Caco-2 (cell line): Measurements from ENCODE around the gene ATM. TPM values are rescaled to one million over a fixed set of nuclear protein-coding genes. Genes with fewer than 3 reads are reported as not detected.

ENCODE experiments used
- BruUV-seq: library from RNA; stranded (reverse); fragments of 400-500 nt; replicated peaks from 2 replicates; lab custom pipeline; 2021; lab: Mats Ljungman, UMichigan
- CTCF ChIA-PET: fragments of 300-600 bp; sonication (Branson Sonifier 250); formaldehyde crosslinking; loops from one replicate; lab custom pipeline; 2022; ENCODE audit warnings: antibody characterized with exemption; lab: Charles Lee
- POLR2A ChIA-PET: fragments of 300-600 bp; sonication (Branson Sonifier 250); formaldehyde crosslinking; loops from one replicate; lab custom pipeline; 2022; ENCODE audit warnings: antibody characterized with exemption; lab: Charles Lee
- DNase-seq, 2 experiments: peaks; one replicate each; pipeline versions ENCODE4 v3.0.0 to v3.0.0-alpha.2; 2020 to 2022
- H3K27me3 ChIP-seq: replicated peaks from 2 replicates; pipeline ENCODE4 v1.6.0; 2011; ENCODE audit warnings: low read length; ENCODE audit not compliant: control insufficient read depth, insufficient read depth
- H3K36me3 ChIP-seq: 2 replicates; pipeline ENCODE4 v1.5.1; 2011; ENCODE audit warnings: low read length; ENCODE audit not compliant: control insufficient read depth, insufficient read depth
- H3K4me1 ChIP-seq: fragments of 250-450 bp; sonication (Bioruptor Pico); 2 replicates; pipeline ENCODE4 v1.5.1; 2020; ENCODE audit warnings: mild to moderate bottlenecking
- H3K4me3 ChIP-seq: 2 replicates; pipeline ENCODE4 v1.5.1; 2011; ENCODE audit warnings: low read depth, mild to moderate bottlenecking, control low read depth, low read length
- H3K9me3 ChIP-seq: fragments of 250-450 bp; sonication (Bioruptor Pico); 2 replicates; pipeline ENCODE4 v1.5.1; 2020; ENCODE audit warnings: mild to moderate bottlenecking, moderate library complexity
- H3K27ac Mint-ChIP-seq: one replicate; pipeline ENCODE4 v1.8.0; 2022; ENCODE audit warnings: mixed read lengths; ENCODE audit not compliant: unreplicated experiment
- H3K27me3 Mint-ChIP-seq: one replicate; pipeline ENCODE4 v1.8.0; 2022; ENCODE audit warnings: mixed read lengths; ENCODE audit not compliant: insufficient read depth, unreplicated experiment
- H3K36me3 Mint-ChIP-seq: one replicate; pipeline ENCODE4 v1.8.0; 2022; ENCODE audit warnings: mild to moderate bottlenecking, mixed read lengths; ENCODE audit not compliant: insufficient read depth, unreplicated experiment
- H3K4me1 Mint-ChIP-seq: one replicate; pipeline ENCODE4 v1.8.0; 2022; ENCODE audit warnings: low read depth, mixed read lengths; ENCODE audit not compliant: unreplicated experiment
- H3K4me3 Mint-ChIP-seq: one replicate; pipeline ENCODE4 v1.8.0; 2022; ENCODE audit warnings: mild to moderate bottlenecking, moderate library complexity, mixed read lengths; ENCODE audit not compliant: unreplicated experiment
- H3K9me3 Mint-ChIP-seq: one replicate; pipeline ENCODE4 v1.8.0; 2022; ENCODE audit warnings: mixed read lengths; ENCODE audit not compliant: unreplicated experiment
- intact Hi-C: fragments of 100-400 bp; cut with micrococcal nuclease; formaldehyde crosslinking; loops from one replicate; pipeline ENCODE4 v1.10.0; 2022; ENCODE audit not compliant: unreplicated experiment
- total RNA-seq: library from RNA; stranded (reverse); gene quantifications from 2 replicates; pipeline ENCODE4 v1.2.3, GENCODE V29; 2022
- TF ChIP-seq, protein P1 (sequence below), 2 experiments: fragments of 200-600 bp in 1 of 2; IDR thresholded peaks; 1 replicate in 1 of 2; 2 replicates in 1 of 2; pipeline versions ENCODE4 v1.5.1 to v1.8.0; 2011 to 2022; ENCODE audit warnings: antibody characterized with exemption in 1 of 2, control low read depth in 1 of 2, inconsistent platforms in 1 of 2, low read depth in 1 of 2, low read length in 1 of 2, mild to moderate bottlenecking in 1 of 2, moderate library complexity in 1 of 2; ENCODE audit not compliant: insufficient read depth in 1 of 2, severe bottlenecking in 1 of 2, unreplicated experiment in 1 of 2

Gene ATM
- total RNA-seq, 1 experiment from 2014 or later = 77.1 TPM

DNA sequence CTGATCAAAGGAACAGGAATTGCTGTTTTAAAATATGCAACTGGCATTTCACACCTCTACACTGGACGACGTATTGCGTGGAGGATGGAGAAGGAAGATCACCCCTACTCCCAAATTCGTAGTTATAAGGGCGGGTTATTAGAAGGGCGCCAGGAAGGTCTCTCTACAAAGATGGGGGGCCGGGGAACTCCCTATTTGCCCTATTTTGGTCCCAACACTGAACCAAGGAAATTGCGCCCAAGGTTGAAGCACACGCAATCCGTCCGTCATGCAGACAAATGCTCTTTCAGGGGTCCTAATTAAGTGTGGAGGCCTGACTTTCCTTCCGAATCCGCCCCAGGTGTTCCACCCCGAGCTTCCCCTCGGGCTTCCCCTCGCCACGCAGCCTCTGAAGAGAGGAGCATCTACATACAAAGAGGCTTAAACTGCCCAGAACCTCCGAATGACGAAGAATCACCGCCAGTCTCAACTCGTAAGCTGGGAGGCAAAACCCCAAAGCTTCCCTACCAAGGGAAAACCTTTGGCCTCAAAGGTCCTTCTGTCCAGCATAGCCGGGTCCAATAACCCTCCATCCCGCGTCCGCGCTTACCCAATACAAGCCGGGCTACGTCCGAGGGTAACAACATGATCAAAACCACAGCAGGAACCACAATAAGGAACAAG, 825 bp upstream of the ATM start:
- no peak overlapping the region for H3K4me3 Mint-ChIP-seq
- no peaks in the 10 kb centered on the region for H3K9me3 Mint-ChIP-seq
- peaks cover 21% of the 10 kb centered on the region for H3K4me1 Mint-ChIP-seq
- H3K4me1 ChIP-seq = peaks cover 19% of the 10 kb centered on the region
- H3K4me3 ChIP-seq = peak overlapping the region; percentile 62
- CTCF ChIA-PET = interaction anchor here (0.5 to 1.9 kb wide), 13 partner anchors 15 to 647 kb away, joined by 3 to 11 read pairs (median 6); partner anchors contain the start of genes C11orf65, CUL5 and DDX10
- intact Hi-C loops = loop anchor here (1.0 to 5.0 kb wide), 7 partner anchors 101 to 371 kb away; partner anchors contain the start of genes ACAT1, C11orf65, CUL5 and EXPH5
- no peak overlapping the region for H3K27ac Mint-ChIP-seq
- no peaks in the 10 kb centered on the region for H3K9me3 ChIP-seq
- POLR2A ChIA-PET = interaction anchor here (0.5 to 1.6 kb wide), 9 partner anchors 12 to 443 kb away, joined by 4 to 8 read pairs (median 4); partner anchors contain the start of genes CUL5, DDX10 and EXPH5
- H3K27me3 ChIP-seq = no peaks in the 10 kb centered on the region
- DNase-seq = no peak
- H3K36me3 Mint-ChIP-seq = peaks cover 24% of the 10 kb centered on the region
- TSS peak; percentile 62 for BruUV-seq
- 0 out of 2 replicates have a peak, but pooled peaks cover 1% of the 10 kb centered on the region for H3K36me3 ChIP-seq
- TF ChIP-seq, protein P1, sequence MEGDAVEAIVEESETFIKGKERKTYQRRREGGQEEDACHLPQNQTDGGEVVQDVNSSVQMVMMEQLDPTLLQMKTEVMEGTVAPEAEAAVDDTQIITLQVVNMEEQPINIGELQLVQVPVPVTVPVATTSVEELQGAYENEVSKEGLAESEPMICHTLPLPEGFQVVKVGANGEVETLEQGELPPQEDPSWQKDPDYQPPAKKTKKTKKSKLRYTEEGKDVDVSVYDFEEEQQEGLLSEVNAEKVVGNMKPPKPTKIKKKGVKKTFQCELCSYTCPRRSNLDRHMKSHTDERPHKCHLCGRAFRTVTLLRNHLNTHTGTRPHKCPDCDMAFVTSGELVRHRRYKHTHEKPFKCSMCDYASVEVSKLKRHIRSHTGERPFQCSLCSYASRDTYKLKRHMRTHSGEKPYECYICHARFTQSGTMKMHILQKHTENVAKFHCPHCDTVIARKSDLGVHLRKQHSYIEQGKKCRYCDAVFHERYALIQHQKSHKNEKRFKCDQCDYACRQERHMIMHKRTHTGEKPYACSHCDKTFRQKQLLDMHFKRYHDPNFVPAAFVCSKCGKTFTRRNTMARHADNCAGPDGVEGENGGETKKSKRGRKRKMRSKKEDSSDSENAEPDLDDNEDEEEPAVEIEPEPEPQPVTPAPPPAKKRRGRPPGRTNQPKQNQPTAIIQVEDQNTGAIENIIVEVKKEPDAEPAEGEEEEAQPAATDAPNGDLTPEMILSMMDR (IDR thresholded peaks at IDR 0.05; ENCODE audit: insufficient read depth in 1 of 2, low read depth in 1 of 2, low read length in 1 of 2, severe bottlenecking in 1 of 2, unreplicated experiment in 1 of 2) = no peak
- H3K27me3 Mint-ChIP-seq = no peaks in the 10 kb centered on the region

DNA sequence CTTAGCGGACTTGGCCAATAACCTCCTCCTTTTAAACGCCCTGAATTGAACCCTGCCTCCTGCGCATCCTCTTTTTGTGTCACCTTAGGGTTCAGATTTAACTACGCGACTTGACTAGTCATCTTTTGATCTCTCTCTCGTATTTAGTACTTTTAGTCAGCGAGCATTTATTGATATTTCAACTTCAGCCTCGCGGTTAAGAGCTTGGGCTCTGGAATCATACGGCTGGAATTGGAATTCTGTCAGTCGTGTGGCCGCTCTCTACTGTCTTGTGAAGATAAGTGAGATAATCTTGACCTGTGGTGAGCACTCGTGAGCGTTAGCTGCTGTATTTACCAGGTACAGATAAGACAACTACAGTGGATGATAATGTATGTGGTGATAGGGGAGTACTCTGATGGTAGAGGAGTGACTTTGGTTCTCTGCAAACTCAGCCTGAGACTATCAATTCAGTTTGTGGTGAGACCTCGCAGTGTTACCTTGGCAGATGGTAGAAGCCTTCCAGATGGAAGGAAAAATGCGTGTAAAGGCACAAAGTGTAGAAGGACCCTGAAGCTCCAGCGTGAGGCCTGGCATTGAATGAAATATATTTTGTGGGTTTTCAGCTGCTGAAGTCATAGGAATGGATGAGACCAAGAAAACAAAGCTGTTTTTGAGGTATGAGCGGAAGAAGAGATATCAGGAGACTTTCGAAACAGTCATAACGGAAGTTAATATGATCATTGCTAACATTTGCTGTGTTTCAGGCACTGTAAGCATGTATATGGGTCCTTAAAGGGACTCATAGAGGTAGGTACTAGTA, 682 bp downstream of the ATM start:
- ChIA-PET CTCF (interaction anchor here (0.6 to 1.9 kb wide), 11 partner anchors 9 to 441 kb away, joined by 3 to 9 read pairs (median 6); partner anchors contain the start of genes C11orf65, CUL5 and DDX10), POLR2A (interaction anchor here (0.5 to 1.6 kb wide), 4 partner anchors 244 to 441 kb away, joined by 3 to 4 read pairs (median 4); partner anchors contain the start of genes C11orf65, DDX10 and EXPH5)
- Mint-ChIP-seq H3K4me1 (peaks cover 21% of the 10 kb centered on the region), H3K27me3 (no peaks in the 10 kb centered on the region), H3K27ac (no peak overlapping the region), H3K4me3 (no peak overlapping the region), H3K36me3 (peaks cover 23% of the 10 kb centered on the region), H3K9me3 (no peaks in the 10 kb centered on the region)
- peaks cover 19% of the 10 kb centered on the region for H3K4me1 ChIP-seq
- no peaks in the 10 kb centered on the region for H3K9me3 ChIP-seq
- H3K36me3 ChIP-seq = 0 out of 2 replicates have a peak, but pooled peaks cover 1% of the 10 kb centered on the region
- intact Hi-C loops = loop anchor here (1.0 to 5.0 kb wide), 5 partner anchors 117 to 425 kb away; partner anchors contain the start of gene CUL5
- H3K27me3 ChIP-seq = no peaks in the 10 kb centered on the region
- H3K4me3 ChIP-seq = peak overlapping the region; percentile 62
- BruUV-seq = TSS peak; percentile 38
- peak in 1 of 2 experiments; percentile 26 for DNase-seq
- TF ChIP-seq, protein P1 (IDR thresholded peaks at IDR 0.05; ENCODE audit: insufficient read depth in 1 of 2, low read depth in 1 of 2, low read length in 1 of 2, severe bottlenecking in 1 of 2, unreplicated experiment in 1 of 2) = no peak

DNA sequence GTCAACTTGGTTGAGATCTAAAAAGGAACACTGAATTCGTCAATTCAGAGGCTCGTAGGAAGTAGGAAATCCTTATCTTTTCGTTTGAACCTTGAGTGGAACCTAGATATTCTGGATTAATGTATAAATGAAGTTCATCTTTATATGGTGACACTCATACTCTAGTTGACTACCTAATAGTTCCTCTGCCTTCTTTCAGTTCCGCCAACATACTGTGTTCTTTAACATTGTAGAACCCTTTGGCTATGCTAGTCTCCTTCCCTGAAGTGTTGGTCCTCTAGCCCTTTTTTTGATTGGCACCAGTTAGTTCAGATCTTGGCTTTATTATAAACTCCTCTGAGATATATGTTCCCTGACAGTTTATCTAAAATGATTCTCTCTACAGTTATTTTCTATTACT, 1.5 kb downstream of the ATM start:
- Mint-ChIP-seq H3K36me3 (peaks cover 26% of the 10 kb centered on the region), H3K9me3 (no peaks in the 10 kb centered on the region), H3K4me1 (peaks cover 16% of the 10 kb centered on the region), H3K27me3 (no peaks in the 10 kb centered on the region), H3K4me3 (no peak overlapping the region), H3K27ac (no peak overlapping the region)
- no TSS peak for BruUV-seq
- TF ChIP-seq, protein P1 (IDR thresholded peaks at IDR 0.05; ENCODE audit: insufficient read depth in 1 of 2, low read depth in 1 of 2, low read length in 1 of 2, severe bottlenecking in 1 of 2, unreplicated experiment in 1 of 2) = no peak
- peak overlapping the region; percentile 62 for H3K4me3 ChIP-seq
- H3K9me3 ChIP-seq = no peaks in the 10 kb centered on the region
- intact Hi-C loops = loop anchor here (5.0 kb wide), 1 partner anchor 193 kb away; no protein-coding TSS in a partner anchor
- ChIA-PET POLR2A (no interaction called here), CTCF (interaction anchor here (1.0 kb wide), 1 partner anchor 9 kb away, joined by 3 read pairs; no protein-coding TSS in a partner anchor)
- DNase-seq = no peak
- H3K36me3 ChIP-seq = no peaks in the 10 kb centered on the region
- peaks cover 19% of the 10 kb centered on the region for H3K4me1 ChIP-seq
- H3K27me3 ChIP-seq = no peaks in the 10 kb centered on the region
